Measurements from ENCODE around the gene CEMIP. TPM values are rescaled to one million over a fixed set of nuclear protein-coding genes. Genes with fewer than 3 reads are reported as not detected.

CEMIP gene
- total and polyA plus RNA-seq, 8 donors = 12.4 to 31.8 (median 27.4) TPM

GRCh38 chr15:80779658-80780415 lies 667 bp downstream of the CEMIP start:
- DNase-seq (peak in 3 of 4 donors; percentile 14 to 76 (median 14)), ATAC-seq (peak; percentile 60)
- H3K27me3 ChIP-seq = peaks cover 12 to 54% of the 10 kb centered on the region in 2 donors
- TF ChIP-seq CTCF (IDR thresholded peaks at IDR 0.05) = no peak
- no peaks in the 10 kb centered on the region for H3K9me3 ChIP-seq
- H3K36me3 ChIP-seq = no peaks in the 10 kb centered on the region
- peaks cover 19 to 46% of the 10 kb centered on the region in 2 donors for H3K4me1 ChIP-seq
- intact Hi-C loops (cut with DNase I) = loop anchor here in 1 of 2 donors (5.0 kb wide), 3 partner anchors 187 to 318 kb away; no protein-coding TSS in a partner anchor
- peak overlapping the region; percentile 40 to 52 for H3K4me3 ChIP-seq
- H3K27ac ChIP-seq = no peak overlapping the region

GRCh38 chr15:80780416-80781221 lies 1.4 kb downstream of the CEMIP start:
- H3K9me3 ChIP-seq = no peaks in the 10 kb centered on the region
- ATAC-seq = peak; percentile 62
- TF ChIP-seq CTCF (IDR thresholded peaks at IDR 0.05) = no peak
- peak; percentile 52 to 87 (median 76) for DNase-seq
- no peak overlapping the region for H3K27ac ChIP-seq
- intact Hi-C loops (cut with DNase I) = no loop called here
- H3K27me3 ChIP-seq = peaks cover 12 to 54% of the 10 kb centered on the region in 2 donors
- peaks cover 19 to 46% of the 10 kb centered on the region in 2 donors for H3K4me1 ChIP-seq
- H3K36me3 ChIP-seq = no peaks in the 10 kb centered on the region
- H3K4me3 ChIP-seq = peak overlapping the region; percentile 40 to 52

GRCh38 chr15:80783260-80783659 lies 4.1 kb downstream of the CEMIP start:
- peaks cover 18 to 32% of the 10 kb centered on the region in 2 donors for H3K4me1 ChIP-seq
- H3K4me3 ChIP-seq = no peak overlapping the region
- DNase-seq = no peak
- H3K27me3 ChIP-seq = peaks cover 12 to 42% of the 10 kb centered on the region in 2 donors
- H3K36me3 ChIP-seq = no peaks in the 10 kb centered on the region
- TF ChIP-seq CTCF (IDR thresholded peaks at IDR 0.05) = no peak
- no peak for ATAC-seq
- H3K27ac ChIP-seq = no peak overlapping the region
- no peaks in the 10 kb centered on the region for H3K9me3 ChIP-seq
- intact Hi-C loops (cut with DNase I) = no loop called here

- intact Hi-C loops (cut with DNase I) = no loop called here
- ATAC-seq = no peak
- Histone ChIP-seq H3K9me3 (no peaks in the 10 kb centered on the region), H3K27ac (no peak overlapping the region), H3K4me1 (peaks cover 5 to 31% of the 10 kb centered on the region in 2 donors), H3K27me3 (peaks cover 5 to 21% of the 10 kb centered on the region in 2 donors), H3K4me3 (no peak overlapping the region), H3K36me3 (no peaks in the 10 kb centered on the region)
- no peak for DNase-seq
- TF ChIP-seq CTCF (IDR thresholded peaks at IDR 0.05) = no peak
Measured at GRCh38 chr15:80785335-80785734, 6.2 kb downstream of the CEMIP start.

- no peaks in the 10 kb centered on the region for H3K36me3 ChIP-seq
- intact Hi-C loops (cut with DNase I) = no loop called here
- H3K4me3 ChIP-seq = no peak overlapping the region
- H3K4me1 ChIP-seq = peaks cover 0 to 27% of the 10 kb centered on the region in 2 donors
- TF ChIP-seq CTCF (IDR thresholded peaks at IDR 0.05) = no peak
- ATAC-seq = no peak
- H3K27me3 ChIP-seq = peaks cover 0 to 16% of the 10 kb centered on the region in 2 donors
- no peak for DNase-seq
- no peak overlapping the region for H3K27ac ChIP-seq
- no peaks in the 10 kb centered on the region for H3K9me3 ChIP-seq
Measured at GRCh38 chr15:80785811-80786354, 6.7 kb downstream of the CEMIP start.

All from left lung (tissue), 10 donors.